HG03442 (cell line): ENCODE results near the gene BDH1.

ENCODE experiments used
- ATAC-seq: cut with Tn5 transposase; IDR thresholded peaks from one replicate; pipeline ENCODE4 v1.9.1; 2021; ENCODE audit warnings: mild to moderate bottlenecking, moderate library complexity; ENCODE audit not compliant: unreplicated experiment

The BDH1 gene

DNA sequence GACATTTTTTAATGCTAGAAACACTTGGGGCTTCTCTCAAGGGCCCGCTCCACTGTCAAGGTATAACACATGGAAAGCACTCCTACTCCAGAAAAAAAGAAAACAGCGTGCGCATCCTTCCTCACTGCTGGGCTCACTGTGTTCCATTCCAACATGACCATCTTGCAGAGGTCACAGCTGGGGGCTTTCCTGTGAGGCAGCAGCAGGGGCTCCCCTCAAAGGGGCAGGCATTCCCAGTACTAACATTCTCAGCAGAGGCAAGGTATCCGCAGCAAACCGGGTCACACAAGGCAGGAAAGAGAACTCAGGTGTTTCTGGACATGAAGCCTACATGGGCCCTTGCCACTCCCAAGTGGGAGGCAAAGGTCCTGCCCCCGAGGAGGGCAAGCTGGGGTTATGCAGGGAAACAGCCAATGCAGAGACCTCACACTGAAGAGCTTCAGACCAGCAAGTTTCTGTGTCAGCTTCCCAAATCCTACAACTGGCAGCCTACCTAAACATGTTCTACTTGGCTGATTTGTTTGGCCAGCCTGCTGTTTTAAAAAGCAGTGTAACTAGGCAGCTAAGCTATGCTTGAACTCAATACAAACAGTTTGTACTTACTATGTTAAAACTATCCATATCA lies 6.4 kb downstream of the BDH1 start:
- no peak for ATAC-seq

DNA sequence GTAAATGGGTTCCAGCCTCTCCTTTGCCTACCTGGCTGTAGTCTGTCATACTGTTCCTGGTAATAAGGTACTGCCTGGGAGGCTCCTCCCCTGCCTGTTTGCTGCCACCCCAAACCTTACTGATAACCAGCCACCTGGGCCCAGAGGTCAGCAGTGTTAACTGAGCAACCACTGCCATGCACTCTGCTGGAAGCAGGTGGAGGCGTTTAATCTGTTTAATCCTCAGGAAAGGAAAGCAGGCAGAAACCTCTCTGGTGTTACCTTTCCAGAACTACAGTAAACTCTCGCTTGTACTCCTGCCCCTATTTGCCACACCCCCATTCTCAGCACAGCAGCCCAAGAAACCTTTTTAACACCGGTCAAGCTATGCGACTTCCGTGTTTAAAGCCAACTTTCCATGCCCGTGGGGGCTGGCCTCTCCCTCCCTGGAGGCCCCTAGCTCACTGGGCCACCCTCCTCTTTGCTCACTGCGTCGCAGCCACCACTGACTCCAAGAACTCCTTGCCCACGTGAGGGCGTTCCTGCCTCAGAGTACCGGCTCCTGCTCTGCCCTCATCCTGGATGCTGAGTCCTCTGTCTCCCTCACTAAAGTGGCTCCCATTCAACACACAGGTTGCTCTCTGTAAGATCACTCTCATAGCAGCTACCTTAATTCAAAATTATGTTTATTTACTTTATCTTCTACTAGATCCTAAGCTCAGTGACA lies 8.3 kb downstream of the BDH1 start:
- ATAC-seq: no peak

DNA sequence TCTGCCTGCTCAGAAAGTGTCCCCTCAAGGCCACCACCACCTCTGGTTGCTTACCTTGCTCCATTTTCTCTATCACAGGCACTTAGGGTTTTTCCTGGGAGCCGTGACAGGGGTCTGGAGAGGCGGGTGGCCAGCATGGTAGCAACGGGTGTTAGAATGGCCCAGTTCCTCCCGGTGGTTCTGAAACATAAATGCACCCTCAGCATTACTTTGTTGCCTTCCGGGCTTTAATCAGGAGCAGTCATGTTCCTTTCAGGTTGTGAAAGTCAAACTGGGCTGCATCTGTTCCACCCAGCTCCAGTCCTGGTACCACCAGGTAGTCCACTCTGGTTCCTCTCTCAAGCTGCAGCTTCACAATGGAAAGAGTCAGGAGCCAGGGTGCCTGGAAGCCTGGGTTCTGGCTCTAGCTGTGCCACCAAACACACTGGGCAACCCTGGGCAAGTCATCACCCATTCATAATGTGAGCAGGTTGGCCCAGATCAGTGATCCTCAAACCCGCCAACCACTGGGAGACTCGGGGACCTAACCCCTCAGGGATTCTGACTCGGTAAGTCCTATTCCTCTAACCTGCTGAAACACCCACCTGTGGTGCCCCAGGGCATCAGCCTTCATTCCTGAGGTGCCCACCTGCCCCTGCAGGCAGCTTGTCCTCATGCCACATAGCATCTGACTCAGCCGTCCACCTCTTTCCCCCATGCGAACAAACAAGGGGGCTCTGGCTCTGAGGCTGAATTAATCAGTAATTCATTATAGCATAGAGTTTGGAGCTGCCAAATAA lies 9.3 kb downstream of the BDH1 start:
- ATAC-seq: no peak

DNA sequence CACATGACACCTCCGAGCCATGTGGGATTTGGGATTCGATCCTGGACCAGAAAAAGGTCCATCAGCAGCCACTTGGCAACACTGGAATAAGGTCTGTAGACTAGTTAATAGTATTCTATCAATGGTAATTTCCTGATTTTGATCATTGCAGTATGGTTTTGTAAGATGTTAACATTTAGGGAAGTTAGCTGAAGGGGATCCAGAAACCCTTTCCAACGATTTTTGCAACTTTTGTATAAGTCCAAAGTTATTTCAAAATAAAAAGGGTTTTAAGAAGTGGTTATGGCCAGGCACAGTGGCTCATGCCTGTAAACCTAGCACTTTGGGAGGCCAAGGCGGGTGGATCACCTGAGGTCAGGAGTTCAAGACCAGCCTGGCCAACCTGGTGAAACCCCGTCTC lies 10.2 kb downstream of the BDH1 start:
- ATAC-seq: no peak

DNA sequence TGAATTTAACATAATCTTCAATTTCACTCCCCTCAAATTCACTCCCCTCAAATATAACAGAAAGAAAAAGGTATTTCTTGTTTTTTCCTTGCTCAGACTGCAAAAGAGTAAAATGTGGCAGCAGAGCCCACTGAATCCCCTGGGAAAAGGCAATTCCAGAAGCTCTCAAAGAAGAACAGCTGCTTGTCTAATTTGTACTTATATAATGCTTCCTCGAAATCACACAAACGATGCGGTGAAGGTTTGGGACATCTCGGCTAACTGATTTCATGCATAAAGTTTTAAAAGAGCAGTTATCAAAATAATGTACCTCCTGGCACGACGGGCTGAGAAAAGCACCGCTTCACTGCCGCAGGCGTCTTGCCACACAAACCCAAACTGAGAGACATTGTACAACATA lies 10.7 kb downstream of the BDH1 start:
- no peak for ATAC-seq

DNA sequence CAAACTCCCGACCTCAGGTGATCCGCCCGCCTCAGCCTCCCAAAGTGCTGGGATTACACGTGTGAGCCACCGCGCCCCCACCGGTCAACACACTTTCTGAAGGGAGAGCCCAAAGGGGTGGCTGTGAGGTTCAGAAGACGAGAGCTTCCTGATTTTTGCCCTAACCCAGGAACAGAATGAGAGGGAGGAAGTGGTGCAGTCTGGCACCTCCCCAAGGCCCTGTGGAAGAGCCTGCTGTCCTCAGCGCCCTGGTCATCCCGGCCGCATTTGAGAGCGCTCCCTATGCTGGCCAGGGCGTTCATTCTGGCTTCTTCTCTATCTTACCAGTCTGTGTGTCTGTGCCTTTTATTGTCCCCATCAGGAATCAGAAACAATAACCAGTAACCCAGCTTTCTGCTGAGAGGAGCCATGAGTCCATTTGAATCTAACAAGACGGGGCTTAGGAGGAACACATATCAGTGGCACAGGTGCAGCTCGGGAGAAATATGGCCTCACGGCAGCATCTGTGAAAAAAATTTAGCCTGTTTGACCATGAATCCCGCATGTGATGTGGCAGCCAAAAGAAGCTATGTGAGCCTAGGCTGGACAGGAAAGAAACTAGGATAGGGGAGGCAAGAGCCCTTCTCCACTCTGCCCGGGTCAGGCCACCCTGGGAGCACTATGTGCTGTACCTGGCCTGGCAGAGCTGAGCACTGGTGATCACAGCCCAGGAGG lies 12.9 kb downstream of the BDH1 start:
- no peak for ATAC-seq

DNA sequence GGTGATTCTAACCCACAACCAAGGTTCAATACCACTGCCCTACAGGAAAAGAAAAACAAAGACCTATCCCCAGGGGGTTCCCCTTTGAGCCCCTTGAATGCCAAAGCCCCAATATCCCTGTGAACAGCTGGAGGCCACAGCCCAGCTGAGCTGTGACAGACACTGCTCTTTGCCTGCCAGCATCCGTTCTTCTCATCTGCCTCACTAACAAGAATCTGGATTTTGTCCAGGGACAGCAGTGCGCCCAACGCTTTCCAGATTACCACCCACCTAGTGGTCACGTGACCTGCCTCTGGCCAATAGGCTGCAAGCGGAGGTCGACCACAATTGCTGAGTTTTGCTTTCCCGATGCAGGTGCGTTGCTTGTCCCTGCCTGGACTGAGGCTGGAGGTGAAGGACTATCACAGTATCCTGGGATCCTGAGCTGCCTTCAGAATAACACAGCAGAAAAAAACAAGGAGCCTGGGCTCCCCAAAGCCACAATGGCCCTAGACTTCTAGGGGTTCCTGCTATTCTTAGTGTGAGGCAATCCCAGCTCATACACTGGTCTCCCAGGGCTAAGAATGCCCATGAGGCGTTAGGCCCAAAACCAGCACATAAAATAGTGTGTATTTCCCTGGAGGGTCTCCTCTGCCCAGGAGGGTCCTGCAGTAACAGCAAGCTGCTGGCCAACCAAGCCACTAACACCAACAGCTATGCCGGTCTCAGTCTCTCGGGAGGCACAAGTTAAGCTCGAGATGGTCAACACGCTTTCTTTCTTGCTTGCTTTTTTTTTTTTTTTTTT lies 13.8 kb downstream of the BDH1 start:
- ATAC-seq: no peak

DNA sequence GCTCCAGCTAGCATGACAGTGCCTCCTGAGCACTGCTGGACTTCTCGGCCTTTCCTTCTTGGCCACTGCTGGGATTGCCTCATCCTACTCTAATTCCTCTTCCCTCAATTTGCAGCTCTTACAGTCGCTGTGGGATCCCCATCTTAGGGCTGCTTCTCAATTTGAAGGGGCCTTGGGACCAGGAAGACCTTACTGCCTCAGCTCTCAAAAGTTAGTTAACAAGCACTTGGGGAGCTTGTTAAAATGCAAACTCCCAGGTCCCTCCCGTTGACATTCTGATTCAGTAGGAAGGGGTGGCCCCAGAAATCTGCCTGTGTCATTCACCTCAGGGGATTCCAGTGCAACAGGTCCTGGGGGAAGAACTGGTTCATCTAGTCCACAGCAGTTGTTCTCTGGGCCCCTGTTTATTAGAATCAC lies 14.8 kb downstream of the BDH1 start:
- no peak for ATAC-seq

DNA sequence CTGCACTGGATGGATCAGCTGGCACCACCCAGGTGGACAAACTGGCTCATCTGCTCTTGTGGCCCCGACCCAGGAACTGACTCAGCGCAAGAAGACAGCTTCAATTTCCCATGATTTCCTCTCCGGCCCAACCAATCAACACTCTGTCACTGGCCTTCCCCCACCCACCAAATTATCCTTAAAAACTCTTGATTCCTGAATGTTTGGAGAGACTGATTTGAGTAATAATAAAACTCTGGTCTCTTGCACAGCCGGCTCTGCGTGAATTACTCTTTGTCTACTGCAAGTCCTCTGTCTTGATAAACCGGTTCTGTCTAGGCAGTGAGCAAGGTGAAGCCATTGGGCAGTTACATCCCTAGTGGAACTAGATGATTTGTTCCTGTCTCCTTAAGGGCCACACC lies 16.1 kb downstream of the BDH1 start:
- ATAC-seq: no peak

DNA sequence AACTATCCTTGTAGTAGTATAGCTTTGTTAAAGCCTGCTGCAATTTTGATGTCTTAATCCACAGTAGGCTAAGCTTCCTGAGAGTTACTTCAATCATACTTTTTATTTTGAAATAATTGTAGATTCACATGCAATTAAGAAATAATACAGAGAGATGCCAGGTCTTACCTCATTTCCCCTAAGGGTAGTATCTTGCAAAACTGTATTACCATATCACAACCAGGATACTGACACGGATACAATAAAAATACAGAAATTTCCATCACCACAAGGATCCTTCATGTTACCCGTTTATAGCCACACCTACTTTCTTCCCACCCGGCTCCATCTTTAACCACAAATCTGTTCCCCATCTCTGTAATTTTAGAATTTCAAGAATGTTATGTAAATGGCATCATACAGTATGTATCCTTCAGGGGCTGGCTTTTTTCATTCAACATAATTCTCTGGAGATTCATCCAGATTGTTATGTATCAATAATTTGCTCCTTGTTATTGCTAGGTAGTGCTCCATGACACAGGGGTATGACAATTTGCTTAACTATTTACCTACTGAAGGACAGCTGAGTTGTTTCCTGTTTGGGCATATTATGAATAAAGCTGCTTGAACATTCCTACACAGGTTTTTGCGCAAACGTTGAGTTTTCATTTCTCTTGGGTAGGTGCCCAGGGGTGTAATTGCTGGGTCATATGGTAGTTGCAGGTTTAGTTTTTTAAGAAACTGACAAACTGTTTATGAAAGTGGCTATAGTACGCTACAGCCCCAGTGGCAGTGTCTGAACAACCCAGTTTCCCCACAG lies 21.6 kb downstream of the BDH1 start:
- no peak for ATAC-seq

DNA sequence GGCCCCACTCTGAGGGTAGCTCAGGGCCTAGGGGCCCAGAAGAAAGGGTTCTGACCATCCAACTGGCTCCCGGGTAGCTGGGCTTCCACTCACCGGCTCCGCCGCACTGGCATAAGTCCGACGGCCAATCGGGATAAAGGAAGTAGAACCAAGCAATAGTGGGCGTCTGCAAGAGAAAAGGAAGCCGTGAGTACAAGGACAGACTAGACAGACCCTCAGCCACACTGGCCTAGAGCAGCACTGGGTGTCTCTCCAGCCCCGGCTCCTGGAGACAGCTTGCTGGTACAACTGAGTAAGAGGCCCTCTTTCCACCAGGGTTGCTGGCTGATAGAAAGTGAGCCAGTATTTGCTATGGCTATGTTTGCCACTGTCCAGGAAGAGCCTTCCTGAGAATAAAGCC lies 22.4 kb downstream of the BDH1 start:
- no peak for ATAC-seq

DNA sequence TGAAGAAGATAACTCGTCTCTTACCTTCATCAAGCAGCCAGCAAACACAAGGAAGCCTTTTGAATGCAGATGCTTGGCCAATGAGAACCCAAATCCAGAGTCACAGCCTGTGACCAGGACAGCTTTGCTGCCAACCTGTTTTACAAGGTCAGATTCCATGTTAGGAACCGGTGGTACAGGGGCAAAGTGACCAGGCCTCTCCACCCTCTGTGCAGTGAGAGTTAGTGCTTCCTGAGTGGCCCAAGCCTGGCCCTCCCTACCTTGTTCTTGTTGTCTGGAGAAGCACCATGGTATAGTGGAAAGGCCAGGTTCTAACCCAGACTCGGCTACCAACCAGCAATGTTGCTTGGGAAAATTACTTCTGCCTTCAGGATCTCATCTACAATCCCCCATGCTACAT lies 23.4 kb downstream of the BDH1 start:
- no peak for ATAC-seq

DNA sequence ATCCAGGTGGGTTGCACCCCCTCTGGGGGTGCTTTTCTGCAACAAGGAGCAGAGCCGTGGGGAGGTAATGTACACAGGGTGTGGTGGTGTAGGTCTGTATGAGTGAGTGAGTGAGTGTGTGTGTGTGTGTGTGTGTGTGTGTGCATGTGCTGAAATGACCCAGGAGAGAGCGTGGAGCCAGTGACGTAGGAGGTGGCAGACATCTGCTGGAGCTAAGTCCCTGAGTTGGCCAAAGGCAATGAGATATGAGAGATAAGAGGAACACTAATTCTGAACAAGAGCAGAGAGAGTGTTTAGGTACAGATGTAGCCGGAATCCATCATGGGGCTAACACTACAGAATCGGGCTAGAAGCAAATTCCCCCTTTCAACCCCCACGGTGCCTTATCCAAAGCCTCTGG lies 27.6 kb downstream of the BDH1 start:
- no peak for ATAC-seq

DNA sequence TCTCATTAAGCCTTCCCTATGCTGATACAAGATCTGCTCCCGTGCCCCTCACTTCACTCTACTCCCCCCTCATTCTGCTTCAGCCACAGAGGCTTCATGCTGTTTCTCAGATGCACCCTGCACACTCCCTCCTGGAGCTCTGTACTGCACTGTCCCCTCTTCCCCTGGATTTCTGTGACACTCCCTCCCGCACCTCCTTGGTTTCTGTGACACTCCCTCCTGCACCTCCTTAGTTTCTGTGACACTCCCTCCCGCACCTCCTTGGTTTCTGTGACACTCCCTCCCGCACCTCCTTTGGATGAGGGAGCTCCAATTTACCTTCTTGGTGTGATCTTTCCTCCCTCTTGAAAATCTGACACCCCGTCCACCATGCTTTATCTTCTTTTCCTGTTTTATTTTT lies 28.2 kb downstream of the BDH1 start:
- no peak for ATAC-seq

DNA sequence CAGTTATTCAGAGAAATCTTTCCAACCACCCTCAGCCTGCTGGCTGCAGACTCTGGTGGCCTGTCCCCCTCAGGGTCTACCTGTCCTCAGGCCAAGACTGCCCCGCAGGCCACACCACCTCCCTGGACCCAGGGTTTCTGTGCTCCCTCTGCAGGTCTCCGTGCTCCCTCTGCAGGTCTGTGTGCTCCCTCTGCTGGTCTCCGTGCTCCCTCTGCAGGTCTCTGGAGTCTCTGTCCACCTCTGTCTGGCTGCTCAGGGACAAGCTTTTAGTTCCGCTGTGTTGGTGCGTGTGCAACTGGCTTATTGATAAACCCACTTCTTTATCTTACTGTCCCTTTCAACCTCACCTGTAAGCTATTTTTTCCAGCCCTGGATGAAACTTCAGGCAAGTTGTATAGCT lies 30.1 kb downstream of the BDH1 start:
- no peak for ATAC-seq

DNA sequence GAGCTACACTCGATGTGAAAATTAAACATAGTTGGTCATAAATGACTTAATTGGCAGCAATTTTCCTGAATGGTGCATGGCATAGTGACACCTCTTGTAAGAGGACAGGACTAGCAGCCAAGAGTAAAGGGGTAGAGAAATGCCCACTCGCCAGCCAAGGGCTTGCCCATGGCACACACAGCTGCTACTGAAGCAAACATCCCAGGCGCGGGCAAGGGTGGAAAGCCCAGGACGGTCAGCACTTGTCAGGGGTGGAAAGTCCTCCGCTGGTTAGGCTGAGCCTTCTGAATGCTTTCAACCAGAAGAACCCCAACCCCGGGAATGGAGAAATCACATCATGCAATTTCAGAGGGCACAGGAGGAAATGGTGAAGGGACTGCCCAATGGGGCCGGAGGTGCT lies 31.6 kb downstream of the BDH1 start:
- no peak for ATAC-seq

DNA sequence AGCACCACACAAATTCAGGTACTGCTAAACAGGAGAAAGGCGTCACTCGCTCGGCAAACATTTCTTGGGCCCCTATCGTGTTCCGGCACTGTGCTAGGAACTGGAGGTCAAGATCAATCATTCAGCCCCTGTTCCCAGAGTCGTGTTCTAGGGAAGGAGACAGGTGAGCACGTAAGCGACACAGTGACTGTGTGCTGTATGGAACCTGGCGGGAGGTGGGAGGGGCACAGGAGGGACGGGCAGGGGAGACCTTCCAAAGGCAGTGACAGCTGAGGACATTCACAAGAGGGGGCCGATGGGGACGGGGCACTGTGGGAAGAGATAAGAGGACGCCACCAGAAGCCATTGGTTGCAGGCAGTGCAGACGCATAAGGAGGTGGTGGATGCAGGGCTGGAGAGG lies 32.2 kb downstream of the BDH1 start:
- ATAC-seq: no peak

DNA sequence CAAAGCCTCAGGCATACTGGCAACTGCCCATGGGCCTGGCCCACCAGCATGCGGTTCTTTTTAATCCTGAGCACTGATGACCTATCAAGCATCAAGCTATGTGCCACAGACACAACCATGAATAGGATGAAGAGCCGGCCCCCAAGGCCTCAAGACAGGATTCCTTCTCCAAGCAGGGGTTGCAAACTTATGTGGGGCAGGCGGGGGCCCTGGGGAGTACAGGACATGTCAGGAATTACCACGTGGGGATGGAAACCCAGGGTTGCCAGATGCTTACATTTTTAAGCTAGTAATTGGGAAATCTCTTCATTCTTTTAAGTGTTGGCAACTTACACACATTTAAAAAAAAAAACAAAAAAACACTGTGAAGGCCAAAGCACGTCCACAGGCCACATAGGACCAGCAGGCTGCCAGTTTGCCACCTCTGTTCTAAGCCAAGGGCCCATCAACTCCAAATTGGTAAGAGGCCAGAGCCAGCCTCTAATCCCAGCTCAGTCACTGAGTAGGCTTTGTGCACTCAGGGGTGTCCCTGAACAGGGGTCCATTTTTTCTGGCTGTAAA lies 32.8 kb downstream of the BDH1 start:
- no peak for ATAC-seq

DNA sequence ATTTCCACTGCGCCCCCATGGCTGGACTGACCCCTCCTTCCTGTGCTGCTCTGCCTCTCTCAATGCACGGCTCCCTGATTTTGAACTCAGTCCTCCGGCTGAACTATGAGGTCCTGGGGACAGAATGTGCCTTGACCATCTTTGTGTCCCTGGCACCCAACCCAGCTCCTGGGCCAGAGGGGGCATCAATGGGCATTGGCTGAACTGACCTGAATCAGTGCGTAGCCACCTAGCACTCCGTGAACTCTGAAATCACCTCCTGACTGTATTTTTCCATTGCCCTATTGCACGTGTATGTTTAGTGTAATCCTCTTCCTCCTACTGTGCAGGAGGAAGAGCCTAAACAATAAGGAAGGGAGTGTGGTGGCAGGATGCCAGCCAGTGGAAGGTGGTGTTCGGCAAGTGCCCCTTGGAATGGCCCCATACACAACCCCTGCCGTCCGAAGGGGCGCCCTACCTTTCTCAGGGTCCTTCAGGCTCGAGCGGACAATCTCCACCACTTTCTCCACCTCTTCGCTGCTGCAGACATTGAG lies 33.5 kb downstream of the BDH1 start:
- ATAC-seq: no peak
